SU-DHL-6 (cell line): Measurements from ENCODE around the gene TEKT3.

Experiments used
- H2AFZ ChIP-seq: fragments of 200-600 bp; sonication (generic); 2 replicates; pipeline ENCODE4 v1.6.1; 2014; ENCODE audit warnings: low read depth, mild to moderate bottlenecking, moderate library complexity, mixed read lengths, antibody characterized with exemption, low read length; ENCODE audit not compliant: severe bottlenecking
- H3F3A ChIP-seq: fragments of 200-600 bp; shearing (Covaris generic); 2 replicates; pipeline ENCODE4 v1.6.0; 2016; ENCODE audit warnings: antibody characterized with exemption, mild to moderate bottlenecking; ENCODE audit not compliant: insufficient read depth
- H3K27ac ChIP-seq: fragments of 200-600 bp; sonication (generic); 2 replicates; pipeline ENCODE4 v1.5.1; 2016; ENCODE audit warnings: low read depth, mild to moderate bottlenecking, low read length, moderate library complexity, mixed read lengths
- H3K27me3 ChIP-seq: fragments of 200-600 bp; sonication (generic), shearing (Covaris generic); 2 replicates; pipeline ENCODE4 v1.6.0; 2014; ENCODE audit warnings: mild to moderate bottlenecking, low read length
- H3K36me3 ChIP-seq: fragments of 200-600 bp; sonication (generic); 2 replicates; pipeline ENCODE4 v1.6.1; 2014; ENCODE audit warnings: mild to moderate bottlenecking, low read length, mixed read lengths
- H3K4me2 ChIP-seq: fragments of 300-600, 200-600 bp; shearing (Covaris generic), sonication (generic); 2 replicates; pipeline ENCODE4 v1.6.0; 2014; ENCODE audit warnings: low read length, low read depth, mild to moderate bottlenecking; ENCODE audit not compliant: poor library complexity, severe bottlenecking
- H3K4me3 ChIP-seq: fragments of 200-600 bp; sonication (generic); 2 replicates; pipeline ENCODE4 v1.5.1; 2014; ENCODE audit warnings: antibody characterized with exemption, low read length, mild to moderate bottlenecking, mixed read lengths; ENCODE audit not compliant: insufficient read depth, poor library complexity, severe bottlenecking
- H3K79me2 ChIP-seq: fragments of 200-600 bp; sonication (generic); 2 replicates; pipeline ENCODE4 v1.6.1; 2014; ENCODE audit warnings: mild to moderate bottlenecking, low read length, moderate library complexity; ENCODE audit not compliant: insufficient read depth
- H3K9ac ChIP-seq: fragments of 200-600 bp; sonication (generic); 2 replicates; pipeline ENCODE4 v1.7.0; 2014; ENCODE audit warnings: mild to moderate bottlenecking, low read length
- H3K9me2 ChIP-seq: fragments of 200-600 bp; sonication (generic); replicated peaks from 2 replicates; pipeline ENCODE4 v1.6.1; 2014; ENCODE audit warnings: low read length; ENCODE audit not compliant: insufficient read depth
- H3K9me3 ChIP-seq: fragments of 200-600 bp; sonication (generic); 2 replicates; pipeline ENCODE4 v1.6.1; 2014; ENCODE audit warnings: low read length, mixed read lengths; ENCODE audit not compliant: insufficient read depth
- H4K20me1 ChIP-seq: fragments of 200-600 bp; sonication (generic); 2 replicates; pipeline ENCODE4 v1.6.1; 2014; ENCODE audit warnings: low read depth, mild to moderate bottlenecking, antibody characterized with exemption, low read length, moderate library complexity, mixed read lengths
- EZH2phosphoT487 ChIP-seq: fragments of 200-600 bp; sonication (generic), shearing (Covaris generic); conservative IDR thresholded peaks from 2 replicates; pipeline ENCODE4 v1.6.1; 2018; ENCODE audit warnings: mild to moderate bottlenecking, antibody characterized with exemption, low read length, moderate library complexity, mixed read lengths
- TF ChIP-seq, protein P1 (sequence below): fragments of 200-600 bp; sonication (generic); IDR thresholded peaks from one replicate; pipeline ENCODE4 v1.5.1; 2017; ENCODE audit warnings: antibody characterized with exemption, mild to moderate bottlenecking, low read length, moderate library complexity; ENCODE audit not compliant: insufficient read depth, poor library complexity, severe bottlenecking

The TEKT3 gene

DNA sequence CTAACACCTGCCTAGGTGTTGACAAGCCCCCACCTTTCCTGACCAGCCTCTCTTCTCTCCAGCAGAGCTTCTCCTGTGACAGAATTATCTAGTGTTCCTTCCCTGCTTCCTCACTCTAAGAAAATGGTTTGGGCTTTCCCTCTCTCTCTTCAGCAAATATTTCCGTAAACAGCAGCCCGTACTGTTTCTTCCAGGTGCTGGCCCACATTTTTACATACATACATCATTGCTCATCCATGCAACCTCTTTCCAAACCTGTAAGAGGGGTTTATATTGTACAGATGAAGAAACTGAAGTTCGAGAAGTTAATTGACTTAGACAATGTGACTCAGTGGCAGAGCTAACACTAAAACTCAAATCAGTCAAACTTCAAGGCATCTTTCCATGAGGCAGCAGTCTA, 569 bp upstream of the TEKT3 start:
- H3K4me2 ChIP-seq, result no peak overlapping the region
- H3K27ac ChIP-seq, result no peak overlapping the region
- H3K9ac ChIP-seq, result no peak overlapping the region
- no peaks in the 10 kb centered on the region for H3K27me3 ChIP-seq
- H2AFZ ChIP-seq, result no peak overlapping the region
- no peaks in the 10 kb centered on the region for H3K9me2 ChIP-seq
- H3K4me3 ChIP-seq, result no peak overlapping the region
- no peaks in the 10 kb centered on the region for H3K9me3 ChIP-seq
- no peak for TF ChIP-seq EZH2phosphoT487
- TF ChIP-seq, protein P1, sequence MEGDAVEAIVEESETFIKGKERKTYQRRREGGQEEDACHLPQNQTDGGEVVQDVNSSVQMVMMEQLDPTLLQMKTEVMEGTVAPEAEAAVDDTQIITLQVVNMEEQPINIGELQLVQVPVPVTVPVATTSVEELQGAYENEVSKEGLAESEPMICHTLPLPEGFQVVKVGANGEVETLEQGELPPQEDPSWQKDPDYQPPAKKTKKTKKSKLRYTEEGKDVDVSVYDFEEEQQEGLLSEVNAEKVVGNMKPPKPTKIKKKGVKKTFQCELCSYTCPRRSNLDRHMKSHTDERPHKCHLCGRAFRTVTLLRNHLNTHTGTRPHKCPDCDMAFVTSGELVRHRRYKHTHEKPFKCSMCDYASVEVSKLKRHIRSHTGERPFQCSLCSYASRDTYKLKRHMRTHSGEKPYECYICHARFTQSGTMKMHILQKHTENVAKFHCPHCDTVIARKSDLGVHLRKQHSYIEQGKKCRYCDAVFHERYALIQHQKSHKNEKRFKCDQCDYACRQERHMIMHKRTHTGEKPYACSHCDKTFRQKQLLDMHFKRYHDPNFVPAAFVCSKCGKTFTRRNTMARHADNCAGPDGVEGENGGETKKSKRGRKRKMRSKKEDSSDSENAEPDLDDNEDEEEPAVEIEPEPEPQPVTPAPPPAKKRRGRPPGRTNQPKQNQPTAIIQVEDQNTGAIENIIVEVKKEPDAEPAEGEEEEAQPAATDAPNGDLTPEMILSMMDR, result no peak
- H4K20me1 ChIP-seq, result no peaks in the 10 kb centered on the region
- H3K79me2 ChIP-seq, result no peaks in the 10 kb centered on the region
- no peaks in the 10 kb centered on the region for H3K36me3 ChIP-seq
- H3F3A ChIP-seq, result no peaks in the 10 kb centered on the region

DNA sequence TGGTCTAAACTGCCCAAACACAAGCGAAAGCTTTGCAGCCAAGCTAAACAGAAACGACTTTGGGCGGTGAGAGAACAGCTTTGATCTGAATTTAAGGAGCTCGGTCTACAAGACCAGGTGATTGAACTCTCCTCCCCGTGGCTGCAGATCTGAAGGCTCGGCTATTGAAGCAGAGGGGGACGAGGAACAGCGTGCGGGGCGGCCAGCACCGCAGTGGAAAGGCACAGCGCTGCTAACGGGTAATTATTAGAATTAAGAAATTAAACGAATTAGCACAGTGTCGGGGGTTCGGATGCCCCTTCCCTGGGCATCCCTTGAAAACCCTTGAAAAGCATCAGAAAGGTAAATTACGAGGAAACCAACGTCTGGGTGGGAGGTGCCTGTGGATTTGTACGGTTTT, 431 bp downstream of the TEKT3 start:
- no peaks in the 10 kb centered on the region for H3K9me2 ChIP-seq
- no peaks in the 10 kb centered on the region for H3K9me3 ChIP-seq
- no peaks in the 10 kb centered on the region for H4K20me1 ChIP-seq
- no peak overlapping the region for H3K27ac ChIP-seq
- H3F3A ChIP-seq, result no peaks in the 10 kb centered on the region
- TF ChIP-seq EZH2phosphoT487, result no peak
- TF ChIP-seq, protein P1, result no peak
- no peaks in the 10 kb centered on the region for H3K36me3 ChIP-seq
- H3K79me2 ChIP-seq, result no peaks in the 10 kb centered on the region
- no peak overlapping the region for H3K4me3 ChIP-seq
- H3K4me2 ChIP-seq, result no peak overlapping the region
- no peak overlapping the region for H3K9ac ChIP-seq
- no peak overlapping the region for H2AFZ ChIP-seq
- no peaks in the 10 kb centered on the region for H3K27me3 ChIP-seq

DNA sequence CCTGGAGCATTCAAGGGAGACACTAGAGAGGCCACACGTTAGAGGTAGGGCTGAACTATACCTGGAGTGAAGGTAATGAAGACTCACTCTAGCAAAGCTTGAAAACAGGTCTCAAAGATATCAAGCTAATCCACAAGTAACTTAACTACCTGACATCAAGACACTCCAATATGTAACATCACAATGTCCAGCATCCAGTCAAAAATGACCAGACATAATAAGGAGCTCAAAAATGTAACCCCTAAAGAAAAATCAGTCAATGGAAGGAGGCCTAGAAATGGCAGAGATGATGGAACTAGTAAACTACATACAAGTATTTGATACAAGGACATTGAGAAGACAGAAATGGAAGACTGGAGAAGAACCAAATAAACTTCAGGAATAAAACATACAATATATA, 6.0 kb downstream of the TEKT3 start:
- Histone ChIP-seq H3K27ac (no peak overlapping the region), H3K9me2 (no peaks in the 10 kb centered on the region), H3K9ac (no peak overlapping the region), H3K27me3 (no peaks in the 10 kb centered on the region), H3K36me3 (no peaks in the 10 kb centered on the region), H3F3A (no peaks in the 10 kb centered on the region), H2AFZ (no peak overlapping the region), H3K9me3 (no peaks in the 10 kb centered on the region), H4K20me1 (no peaks in the 10 kb centered on the region), H3K4me3 (no peak overlapping the region), H3K79me2 (no peaks in the 10 kb centered on the region), H3K4me2 (no peak overlapping the region)
- TF ChIP-seq, protein P1, result no peak
- TF ChIP-seq EZH2phosphoT487, result no peak

DNA sequence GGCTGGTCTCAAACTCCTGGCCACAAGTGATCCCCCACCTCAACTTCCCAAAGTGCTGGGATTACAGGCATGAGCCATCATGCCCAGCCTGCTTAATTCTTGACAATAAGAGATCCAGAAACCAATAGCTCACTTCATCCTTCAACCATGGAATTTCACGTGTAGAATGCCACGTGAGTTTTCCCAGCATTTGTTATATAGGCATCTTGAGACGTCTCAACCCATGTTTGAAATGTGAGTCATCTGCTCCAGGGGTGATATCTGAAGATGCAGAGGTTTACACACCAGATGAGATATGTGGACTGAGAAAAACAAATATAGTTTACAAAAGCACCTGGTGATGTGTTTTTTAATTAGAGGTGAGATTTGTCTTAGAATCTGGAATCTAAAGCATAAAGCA, 7.1 kb downstream of the TEKT3 start:
- no peaks in the 10 kb centered on the region for H3K27me3 ChIP-seq
- no peaks in the 10 kb centered on the region for H3K36me3 ChIP-seq
- H3F3A ChIP-seq, result no peaks in the 10 kb centered on the region
- no peaks in the 10 kb centered on the region for H3K9me3 ChIP-seq
- no peaks in the 10 kb centered on the region for H3K79me2 ChIP-seq
- no peak overlapping the region for H3K27ac ChIP-seq
- no peaks in the 10 kb centered on the region for H3K9me2 ChIP-seq
- no peak overlapping the region for H3K4me3 ChIP-seq
- no peaks in the 10 kb centered on the region for H4K20me1 ChIP-seq
- H3K4me2 ChIP-seq, result no peak overlapping the region
- no peak overlapping the region for H2AFZ ChIP-seq
- no peak for TF ChIP-seq EZH2phosphoT487
- TF ChIP-seq, protein P1, result no peak
- no peak overlapping the region for H3K9ac ChIP-seq
